ENCODE data around the gene KIF19.

- TF ChIP-seq CTCF (IDR thresholded peaks at IDR 0.05) = no peak
- no peak for TF ChIP-seq POLR2A (IDR thresholded peaks at IDR 0.05)
These were observed 17.8 kb upstream of the KIF19 start for GRCh38 chr17:74307984-74308773.
